ENCODE results near the gene STK25. TPM values are rescaled to one million over a fixed set of nuclear protein-coding genes. Genes with fewer than 3 reads are reported as not detected.

STK25 gene
- total and polyA plus RNA-seq, 2 experiments from 2014 or later, result 125 to 304 TPM

GRCh38 chr2:241460631-241461030 is 47.8 kb downstream of the STK25 start (continued):
- no peak for TF ChIP-seq NANOG (IDR thresholded peaks at IDR 0.05; ENCODE audit: borderline replicate concordance)
- no peak for TF ChIP-seq STAT1 (IDR thresholded peaks at IDR 0.05; ENCODE audit: unreplicated experiment)
- no peak for TF ChIP-seq CTCF (conservative IDR thresholded peaks at IDR 0.05; ENCODE audit: low read depth in 2 of 2)
- no peak for TF ChIP-seq JUNB (IDR thresholded peaks at IDR 0.05; ENCODE audit: unreplicated experiment)
- no peak for TF ChIP-seq ZNF114 (CRISPR knock-in tag; IDR thresholded peaks at IDR 0.05)

GRCh38 chr2:241459520-241459919 is 48.9 kb downstream of the STK25 start:
- Histone ChIP-seq H3K27ac (ENCODE audit: low read depth) (no peak overlapping the region), H3K27me3 (ENCODE audit: insufficient read depth) (no peaks in the 10 kb centered on the region), H3K79me2 (replicated peaks; ENCODE audit: insufficient read depth) (no peaks in the 10 kb centered on the region), H3K9me2 (ENCODE audit: insufficient read depth) (no peaks in the 10 kb centered on the region), H3K36me3 (ENCODE audit: insufficient read depth) (no peaks in the 10 kb centered on the region), H3K4me3 (no peak overlapping the region), H3K4me2 (no peak overlapping the region), H3F3A (replicated peaks; ENCODE audit: low read depth) (no peaks in the 10 kb centered on the region), H4K20me1 (replicated peaks; ENCODE audit: insufficient read depth) (no peaks in the 10 kb centered on the region), H3K4me1 (ENCODE audit: insufficient read depth) (no peaks in the 10 kb centered on the region), H2AFZ (no peak overlapping the region)
- no peak for DNase-seq (ENCODE audit: low spot score)
- H3K27ac Mint-ChIP-seq, result no peak overlapping the region
- peaks cover 2% of the 10 kb centered on the region for H3K27me3 Mint-ChIP-seq (ENCODE audit: insufficient read depth, low read depth, poor library complexity)
- H3K4me1 Mint-ChIP-seq, result peaks cover 6% of the 10 kb centered on the region; the same call in 2 of the 3 replicates
- no peak overlapping the region for H3K4me3 Mint-ChIP-seq
- no peak for ATAC-seq
- H3K9me3 Mint-ChIP-seq, result no peaks in the 10 kb centered on the region
- no peak for TF ChIP-seq ZNF114 (CRISPR knock-in tag; IDR thresholded peaks at IDR 0.05)
- no peak for TF ChIP-seq ZNF462 (CRISPR knock-in tag; IDR thresholded peaks at IDR 0.05)
- TF ChIP-seq EZH2 (IDR thresholded peaks at IDR 0.05; ENCODE audit: low read depth, unreplicated experiment), result no peak
- no peak for TF ChIP-seq POLR2AphosphoS5 (IDR thresholded peaks at IDR 0.05; ENCODE audit: low read depth)
- TF ChIP-seq ZNF331 (CRISPR knock-in tag; IDR thresholded peaks at IDR 0.05; ENCODE audit: low read depth), result no peak
- no peak for TF ChIP-seq EZH2phosphoT487 (IDR thresholded peaks at IDR 0.05; ENCODE audit: unreplicated experiment)
- TF ChIP-seq CTCF (conservative IDR thresholded peaks at IDR 0.05; ENCODE audit: low read depth in 2 of 2), result no peak
- no peak for TF ChIP-seq NANOG (IDR thresholded peaks at IDR 0.05; ENCODE audit: borderline replicate concordance)
- no peak for TF ChIP-seq CREB1 (CRISPR knock-in tag; IDR thresholded peaks at IDR 0.05; ENCODE audit: low read depth)
- H3K36me3 Mint-ChIP-seq (ENCODE audit: low read depth), result no peaks in the 10 kb centered on the region
